Measurements from ENCODE around the gene UBE4A. TPM values are rescaled to one million over a fixed set of nuclear protein-coding genes. Genes with fewer than 3 reads are reported as not detected.
A peak's percentile ranks its signal among the peaks of the same experiment; 100 is the strongest.

The UBE4A gene
- total and polyA plus RNA-seq, 9 of the 15 experiments (the other 6 are each of a cell fraction or from before 2014, with no cell fraction given): 13.5 to 45.2 (median 26.8) TPM

- H3K27me3 ChIP-seq (ENCODE audit: control insufficient read depth in 2 of 2, insufficient read depth in 2 of 2, low read length in 2 of 2): no peaks in the 10 kb centered on the region
- no peak overlapping the region for H3K27ac ChIP-seq (ENCODE audit: extremely low read depth, low read depth, low read length)
- H3K9me3 ChIP-seq (replicated peaks; ENCODE audit: control insufficient read depth, insufficient read depth, low read depth, low read length): no peaks in the 10 kb centered on the region
- no peaks in the 10 kb centered on the region for H3K9me1 ChIP-seq (ENCODE audit: control insufficient read depth, insufficient read depth, low read length)
- intact Hi-C loops (cut with micrococcal nuclease): no loop called here
- H3K79me2 ChIP-seq (ENCODE audit: control insufficient read depth, insufficient read depth, low read length): peaks cover 4% of the 10 kb centered on the region; the same call in 2 of the 3 replicates
- H4K20me1 ChIP-seq (replicated peaks; ENCODE audit: control insufficient read depth, insufficient read depth, low read length): no peaks in the 10 kb centered on the region
- H2AFZ ChIP-seq (ENCODE audit: low read depth, low read length): no peak overlapping the region
- ATAC-seq (no peak), DNase-seq (ENCODE audit: extremely low read depth in 1 of 4, low spot score in 3 of 4) (peak in 1 of 4 experiments; percentile 34), FAIRE-seq (peak; percentile 48)
- no peak overlapping the region for H3K9ac ChIP-seq (ENCODE audit: insufficient read depth in 1 of 2, low read depth in 2 of 2, low read length in 2 of 2)
- H3K4me1 ChIP-seq (replicated peaks in 1 of 2; ENCODE audit: control insufficient read depth in 2 of 2, insufficient read depth in 2 of 2, low read length in 2 of 2): peaks cover 11 to 21% of the 10 kb centered on the region in 2 experiments; a peak in 4 of 5 replicates
- WGBS (ENCODE audit: insufficient coverage, low coverage, missing lambda C conversion rate): 44% methylated on average over 2 of the region's 2 CpGs
- H3K4me2 ChIP-seq (ENCODE audit: insufficient read depth, low read length): no peak overlapping the region
- CTCF ChIA-PET (ENCODE audit: low intra/inter-chr PET ratio): no interaction called here
- H3K36me3 ChIP-seq (ENCODE audit: control insufficient read depth, insufficient read depth, low read length): no peaks in the 10 kb centered on the region
- POLR2A ChIA-PET: interaction anchor here (0.6 kb wide), 4 partner anchors 10 to 1637 kb away, joined by 3 read pairs; no protein-coding TSS in a partner anchor
- peak in 1 of 3 experiments; percentile 18; a peak in 3 of 6 replicates for TF ChIP-seq CTCF (IDR thresholded peaks at IDR 0.05 in 2 of 3, conservative IDR thresholded peaks at IDR 0.05 in 1 of 3; ENCODE audit: insufficient read depth in 2 of 3, low read depth in 1 of 3, low read length in 3 of 3)
- TF ChIP-seq RAD21 (CRISPR knock-in tag; conservative IDR thresholded peaks at IDR 0.05 in 1 of 2, IDR thresholded peaks at IDR 0.05 in 1 of 2): 0 out of 4 replicates have a peak, but pooled peaks of 1 of the 2 experiments have one; percentile 10
- TF ChIP-seq HLTF (IDR thresholded peaks at IDR 0.05): no peak
- in situ Hi-C loops (cut with MboI): no loop called here
- no TSS peak for BruUV-seq (replicated peaks)
- no peak overlapping the region for H3K4me3 ChIP-seq
Observed at GRCh38 chr11:118430956-118431355, 71.6 kb downstream of the UBE4A start.

Measured in K562 (cell line).